SH-SY5Y (cell line): ENCODE results near the gene LYRM2.

Source experiments
- GATA2 ChIP-seq: IDR thresholded peaks from 2 replicates; pipeline ENCODE4 v1.6.1; 2011; ENCODE audit warnings: mild to moderate bottlenecking, low read depth, low read length
- GATA3 ChIP-seq: IDR thresholded peaks from 2 replicates; pipeline ENCODE4 v1.6.1; 2011; ENCODE audit warnings: low read depth, mild to moderate bottlenecking, low read length, moderate library complexity

GRCh38 chr6:89678531-89678930 lies 40.0 kb upstream of the LYRM2 start:
- TF ChIP-seq GATA2 (no peak), GATA3 (no peak)
